ENCODE measurements around the gene TXNRD3. TPM values are rescaled to one million over a fixed set of nuclear protein-coding genes. Genes with fewer than 3 reads are reported as not detected.

Gene TXNRD3
- total RNA-seq: 5.0 TPM
- long read RNA-seq, partial matches to known transcripts: 1 of 8 reads
- long read RNA-seq, other reads (novel, unspliced or antisense): 3 of 8 reads

- peak; percentile 98 for ATAC-seq
- intact Hi-C loops (cut with micrococcal nuclease): no loop called here
- DNase-seq: peak; percentile 92
Measured at GRCh38 chr3:126654571-126655383, at the start of gene TXNRD3. Gene TXNRD3 (minus strand): TSS chr3:126655124.

GRCh38 chr3:126703512-126704493, 48.9 kb upstream of the TXNRD3 start, which contains the start of gene CHCHD6:
Gene CHCHD6 (plus strand): TSS chr3:126704240. CDS start chr3:126704313, 73 bp downstream.
- peak; percentile 100 for ATAC-seq
- intact Hi-C loops (cut with micrococcal nuclease): no loop called here

DNA sequence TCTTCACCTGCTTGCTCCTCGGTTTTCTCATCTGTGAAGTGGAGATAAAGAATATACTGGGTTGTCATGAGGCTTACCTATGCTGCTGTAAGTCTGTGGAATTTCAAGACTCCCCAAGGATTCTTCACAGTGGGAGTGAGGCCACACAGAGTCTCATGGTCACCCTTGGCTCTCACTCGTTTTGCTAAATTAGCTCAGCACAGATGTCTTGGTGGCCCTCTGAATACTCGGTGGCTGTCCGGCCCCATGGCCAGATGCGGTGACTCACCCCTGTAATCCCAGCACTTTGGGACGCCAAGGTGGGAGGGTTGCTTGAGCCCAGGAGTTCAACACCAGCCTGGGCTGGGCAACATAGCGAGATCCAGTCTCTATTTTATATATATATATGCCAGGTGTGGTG, 44.1 kb upstream of the TXNRD3 start:
- intact Hi-C loops (cut with micrococcal nuclease): no loop called here
- no peak for DNase-seq
- ATAC-seq: no peak

More at GRCh38 chr3:126703512-126704493, 48.9 kb upstream of the TXNRD3 start, which contains the start of gene CHCHD6:
- DNase-seq: peak; percentile 98

- no peak for ATAC-seq
- intact Hi-C loops (cut with micrococcal nuclease): no loop called here
- DNase-seq: no peak
Measured at GRCh38 chr3:126696701-126697267, 41.9 kb upstream of the TXNRD3 start.

DNA sequence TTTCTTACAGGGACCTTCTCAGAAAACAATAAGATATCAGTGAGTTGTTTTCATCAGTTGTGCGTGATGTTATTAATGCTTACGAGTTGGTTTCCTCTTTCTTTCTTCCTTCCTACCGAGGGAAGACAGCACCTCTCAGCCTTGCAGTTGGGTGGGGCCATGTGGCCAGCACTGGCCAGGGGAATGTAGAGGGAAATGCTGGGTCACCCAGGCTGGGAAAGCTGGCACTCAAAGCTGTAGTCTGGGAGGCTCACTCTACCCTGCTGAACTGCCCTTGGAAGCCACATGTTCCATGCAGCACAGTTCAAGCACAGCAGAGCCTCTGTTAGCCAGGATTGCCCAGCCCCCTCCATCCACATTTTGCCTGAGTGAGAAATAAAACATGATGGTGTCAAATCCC, 39.0 kb upstream of the TXNRD3 start:
- intact Hi-C loops (cut with micrococcal nuclease): no loop called here
- ATAC-seq: no peak
- no peak for DNase-seq

GRCh38 chr3:126692858-126693257, 37.9 kb upstream of the TXNRD3 start:
- DNase-seq (no peak), ATAC-seq (no peak)
- intact Hi-C loops (cut with micrococcal nuclease): no loop called here

DNA sequence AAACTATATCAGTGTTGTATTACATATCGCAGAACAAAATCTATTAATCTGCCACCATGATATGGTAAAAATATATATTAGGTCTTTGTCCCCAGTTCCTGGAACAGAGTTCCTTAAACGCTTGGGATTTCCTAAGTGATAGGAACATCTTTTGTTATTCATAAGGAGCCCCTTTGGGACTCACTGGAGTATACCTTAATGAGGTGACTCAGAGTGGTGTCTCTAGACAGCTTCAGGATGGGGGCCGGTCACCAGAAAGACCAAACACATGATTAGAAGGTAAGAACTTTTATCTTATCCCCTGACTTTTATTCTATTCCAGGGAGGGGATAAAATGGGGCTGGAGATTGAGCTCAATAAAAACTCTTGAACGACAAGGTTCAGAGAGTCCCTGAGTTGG, 36.8 kb upstream of the TXNRD3 start:
- intact Hi-C loops (cut with micrococcal nuclease): no loop called here
- DNase-seq (no peak), ATAC-seq (no peak)

- no peak for ATAC-seq
- DNase-seq: no peak
- intact Hi-C loops (cut with micrococcal nuclease): no loop called here
Measured at GRCh38 chr3:126685493-126685892, 30.6 kb upstream of the TXNRD3 start.

DNA sequence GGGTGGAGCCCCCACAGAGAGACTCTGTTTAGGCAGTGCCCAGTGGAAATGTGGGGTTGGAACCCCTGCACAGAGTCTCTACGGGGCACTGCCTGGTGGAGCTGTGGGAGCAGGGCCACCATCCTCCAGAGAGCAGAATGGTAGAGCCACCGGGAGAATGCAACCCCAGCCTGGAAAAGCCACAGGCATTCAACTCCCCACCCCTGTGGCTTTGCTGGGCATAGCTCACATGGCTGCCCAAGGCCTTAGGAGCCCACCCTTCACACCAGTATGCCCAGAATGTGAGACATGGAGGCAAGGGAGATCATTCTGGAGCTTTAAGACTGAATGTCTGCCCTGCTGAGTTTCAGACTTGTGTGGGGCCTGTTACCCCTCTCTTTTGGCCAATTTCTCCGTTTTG, 30.1 kb upstream of the TXNRD3 start:
- intact Hi-C loops (cut with micrococcal nuclease): no loop called here
- DNase-seq (no peak), ATAC-seq (no peak)

DNA sequence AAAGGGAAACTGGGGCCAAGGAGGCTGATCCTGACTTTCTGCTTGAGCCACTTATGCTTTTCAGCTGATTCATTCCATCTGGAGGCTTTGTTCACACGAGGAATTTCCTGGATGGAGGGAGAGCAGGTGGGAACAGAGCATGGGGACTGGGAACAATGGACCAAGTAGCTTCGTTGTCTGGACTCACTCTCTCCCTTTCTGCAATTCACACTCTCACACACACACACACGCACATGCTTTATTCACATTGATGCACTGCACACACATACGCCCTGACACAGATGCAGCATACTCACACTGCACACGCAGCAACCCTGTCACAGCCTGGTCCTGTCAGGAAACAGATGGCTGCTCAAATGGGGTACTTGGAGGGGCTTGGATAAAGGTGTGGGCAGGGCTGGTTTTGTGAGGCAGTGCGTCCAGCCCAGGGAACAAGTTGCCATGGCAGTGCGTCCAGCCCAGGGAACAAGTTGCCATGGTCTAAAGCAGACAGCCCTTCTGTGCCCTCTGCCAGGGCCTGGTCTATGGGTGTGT, 29.4 kb upstream of the TXNRD3 start:
- no peak for DNase-seq
- no peak for ATAC-seq
- intact Hi-C loops (cut with micrococcal nuclease): no loop called here

GRCh38 chr3:126683069-126683468, 28.1 kb upstream of the TXNRD3 start:
- no peak for DNase-seq
- intact Hi-C loops (cut with micrococcal nuclease): no loop called here

GRCh38 chr3:126682009-126682408, 27.1 kb upstream of the TXNRD3 start:
- intact Hi-C loops (cut with micrococcal nuclease): no loop called here
- no peak for ATAC-seq
- no peak for DNase-seq

More at GRCh38 chr3:126683069-126683468, 28.1 kb upstream of the TXNRD3 start:
- ATAC-seq: no peak

GRCh38 chr3:126680667-126681055, 25.7 kb upstream of the TXNRD3 start:
- DNase-seq (no peak), ATAC-seq (no peak)
- intact Hi-C loops (cut with micrococcal nuclease): no loop called here

GRCh38 chr3:126679831-126680666, 25.1 kb upstream of the TXNRD3 start:
- ATAC-seq (no peak), DNase-seq (no peak)
- intact Hi-C loops (cut with micrococcal nuclease): loop anchor here (10.0 kb wide), 1 partner anchor 495 kb away; no protein-coding TSS in a partner anchor

DNA sequence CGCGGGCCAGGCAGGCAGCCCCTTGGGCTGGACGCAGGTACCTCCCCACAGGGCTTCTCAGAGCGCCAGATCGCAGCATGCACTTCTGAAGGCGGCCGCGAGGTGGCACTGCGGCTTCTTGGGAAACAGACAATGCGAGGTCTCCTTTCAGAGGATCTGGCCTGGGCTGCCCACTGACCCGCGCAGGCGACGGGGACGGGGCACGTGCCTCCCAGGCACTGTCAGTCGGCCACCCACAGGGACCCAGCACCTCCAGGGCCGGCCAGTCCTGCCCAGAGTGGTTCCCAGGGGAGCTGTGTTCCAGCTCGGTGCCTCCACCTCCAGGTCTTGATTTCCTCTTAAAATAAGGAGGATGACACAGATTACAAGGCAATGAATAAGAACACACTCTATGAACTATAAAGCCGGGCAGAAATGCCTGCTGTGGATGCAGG, 24.4 kb upstream of the TXNRD3 start:
- DNase-seq: peak; percentile 90
- peak; percentile 95 for ATAC-seq
- intact Hi-C loops (cut with micrococcal nuclease): loop anchor here (10.0 kb wide), 1 partner anchor 495 kb away; no protein-coding TSS in a partner anchor

GRCh38 chr3:126678693-126679317, 23.9 kb upstream of the TXNRD3 start:
- ATAC-seq: peak; percentile 15
- DNase-seq: no peak

DNA sequence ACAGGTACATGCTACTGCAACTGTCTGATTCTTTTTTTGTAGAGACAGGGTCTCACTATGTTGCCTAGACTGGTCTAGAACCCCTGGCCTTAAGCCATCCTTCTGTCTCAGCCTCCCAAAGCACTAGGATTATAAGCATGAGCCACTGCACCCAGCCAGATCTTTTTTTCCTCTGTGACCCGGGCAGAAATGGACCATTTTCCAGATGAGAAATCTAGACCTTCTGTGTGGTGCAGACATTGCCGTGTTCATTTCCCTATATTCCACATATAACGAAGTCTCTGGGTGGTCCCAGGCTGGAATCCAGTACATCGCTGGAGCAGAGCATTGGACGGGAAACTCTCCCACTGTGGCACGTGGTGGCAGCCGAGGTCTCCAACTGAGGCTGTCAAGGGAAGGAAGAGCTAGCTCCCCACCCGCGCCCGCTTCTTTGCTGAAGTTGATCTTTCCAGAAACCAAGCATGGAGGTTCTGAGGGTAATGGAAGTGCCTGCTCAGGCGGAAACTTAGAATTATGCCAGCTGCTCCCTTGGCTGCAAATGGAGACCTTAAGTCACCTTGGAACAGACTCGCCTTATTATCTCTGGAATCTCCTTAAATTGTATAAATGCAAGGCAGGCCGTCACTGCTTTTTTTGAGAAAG, 23.1 kb upstream of the TXNRD3 start:
- intact Hi-C loops (cut with micrococcal nuclease): loop anchor here (10.0 kb wide), 1 partner anchor 497 kb away; no protein-coding TSS in a partner anchor
- DNase-seq (no peak), ATAC-seq (no peak)

More at GRCh38 chr3:126678693-126679317, 23.9 kb upstream of the TXNRD3 start:
- intact Hi-C loops (cut with micrococcal nuclease): loop anchor here (10.0 kb wide), 1 partner anchor 496 kb away; no protein-coding TSS in a partner anchor

Measured in left ventricle myocardium superior (tissue), 1 donor.